Adipocyte (in vitro differentiated cells): Measurements from ENCODE around the gene ZMIZ1.

Source experiments
- DNase-seq: peaks from one replicate; pipeline ENCODE4 v3.0.0-alpha.2; 2015; ENCODE audit warnings: low read depth
- H3K27me3 ChIP-seq: replicated peaks from 2 replicates; pipeline ENCODE4 v1.7.0; 2013; ENCODE audit warnings: mild to moderate bottlenecking, low read length, moderate library complexity; ENCODE audit not compliant: control insufficient read depth, insufficient read depth
- H3K36me3 ChIP-seq: 2 replicates; pipeline ENCODE4 v1.7.0; 2013; ENCODE audit warnings: low read length, mild to moderate bottlenecking, moderate library complexity; ENCODE audit not compliant: control insufficient read depth, insufficient read depth, severe bottlenecking
- H3K4me1 ChIP-seq: 2 replicates; pipeline ENCODE4 v1.7.0; 2013; ENCODE audit warnings: mild to moderate bottlenecking, low read length, moderate library complexity; ENCODE audit not compliant: control insufficient read depth, insufficient read depth
- H3K4me3 ChIP-seq: 2 replicates; pipeline ENCODE4 v1.7.0; 2013; ENCODE audit warnings: mild to moderate bottlenecking, low read length, moderate library complexity
- H3K9ac ChIP-seq: 2 replicates; pipeline ENCODE4 v1.7.0; 2013; ENCODE audit warnings: mild to moderate bottlenecking, low read length, moderate library complexity
- H3K9me3 ChIP-seq: 2 replicates; pipeline ENCODE4 v1.7.0; 2013; ENCODE audit warnings: mild to moderate bottlenecking, low read length, moderate library complexity; ENCODE audit not compliant: control insufficient read depth

Gene ZMIZ1

DNA sequence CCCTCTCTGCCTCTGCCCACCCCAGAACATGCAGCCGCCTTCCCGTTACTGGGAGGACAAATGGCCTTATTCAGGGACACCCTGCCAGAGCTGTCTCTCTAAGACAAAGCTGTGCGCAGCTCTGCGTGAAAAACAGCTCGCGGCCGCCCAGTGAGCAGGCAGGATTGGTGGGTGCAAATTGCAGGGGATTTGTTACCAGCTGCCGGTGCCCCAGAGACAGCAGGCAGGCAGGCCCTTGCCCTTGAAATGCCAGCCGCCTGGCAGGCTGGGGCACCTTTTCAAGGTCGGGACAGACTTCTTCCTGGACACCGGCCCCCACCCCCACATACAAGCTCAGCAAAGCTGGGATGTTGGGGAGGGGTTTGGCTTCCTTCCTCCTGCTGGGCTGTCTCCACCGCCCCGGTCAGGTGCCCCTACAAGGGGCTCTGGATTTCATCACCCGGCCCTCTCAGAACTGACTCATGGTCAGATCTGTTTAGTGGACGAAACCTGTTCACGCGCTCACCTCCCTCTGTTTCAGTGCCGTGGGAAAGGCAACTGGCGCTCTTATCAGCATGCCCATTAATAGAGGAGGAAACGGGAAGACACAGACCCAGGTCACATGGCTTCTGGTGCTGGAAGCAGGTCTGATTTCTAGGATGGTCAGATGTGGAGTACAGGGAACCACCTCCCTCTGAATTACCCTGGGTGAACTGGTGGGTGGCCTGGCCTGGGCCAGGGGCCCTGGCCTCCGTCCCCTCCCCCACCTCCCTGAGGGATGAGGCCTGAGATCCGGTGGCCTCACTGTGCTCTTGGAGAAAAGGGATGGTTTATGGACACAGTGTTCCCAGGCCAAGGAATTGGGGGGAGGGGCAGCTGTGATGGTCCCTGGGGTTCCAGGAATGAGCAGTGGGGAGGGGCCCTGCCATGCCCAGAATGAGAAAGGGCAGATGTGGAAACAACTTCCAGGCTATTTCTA, 154.6 kb downstream of the ZMIZ1 start:
- Histone ChIP-seq H3K27me3 (no peaks in the 10 kb centered on the region), H3K9ac (peak overlapping the region; percentile 47), H3K4me3 (no peak overlapping the region), H3K9me3 (no peaks in the 10 kb centered on the region), H3K36me3 (peaks cover 71% of the 10 kb centered on the region), H3K4me1 (peaks cover 61% of the 10 kb centered on the region)
- no peak for DNase-seq

DNA sequence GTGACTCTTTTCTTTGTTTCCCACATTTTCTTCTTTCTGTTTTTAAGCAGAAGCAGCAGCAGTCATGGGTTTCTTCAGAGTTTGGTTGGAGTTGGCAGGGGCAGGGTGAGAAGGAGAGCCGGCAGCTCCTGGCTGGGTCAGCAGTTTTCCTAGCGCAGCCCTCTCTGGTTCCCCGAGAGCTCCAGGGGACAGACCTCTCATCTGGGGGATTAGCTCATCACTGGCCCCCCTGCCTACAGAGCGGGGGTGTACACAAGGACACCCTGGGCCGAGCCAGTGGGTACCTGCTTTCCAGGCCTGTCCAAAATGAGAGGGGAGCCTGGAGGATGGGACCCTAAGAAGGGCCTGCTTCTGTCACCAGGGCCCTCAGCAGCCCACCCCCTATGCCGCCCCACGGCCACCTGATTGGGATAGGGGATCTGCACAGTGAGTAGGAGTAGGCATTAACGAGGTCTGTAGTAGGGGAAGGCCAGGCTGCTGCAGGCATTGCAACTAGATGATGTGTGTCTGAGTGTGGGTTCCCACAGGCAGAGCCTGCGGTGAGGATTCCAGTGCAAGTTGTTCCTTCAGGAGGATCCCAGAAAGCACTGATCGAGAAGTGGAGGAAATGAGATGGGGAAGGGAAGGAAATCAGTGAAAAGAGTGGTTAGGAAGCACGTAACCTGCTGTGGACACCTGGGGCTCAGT, 155.6 kb downstream of the ZMIZ1 start:
- Histone ChIP-seq H3K4me3 (no peak overlapping the region), H3K4me1 (peaks cover 51% of the 10 kb centered on the region), H3K9ac (peak overlapping the region; percentile 47), H3K27me3 (no peaks in the 10 kb centered on the region), H3K9me3 (no peaks in the 10 kb centered on the region), H3K36me3 (peaks cover 71% of the 10 kb centered on the region)
- no peak for DNase-seq

DNA sequence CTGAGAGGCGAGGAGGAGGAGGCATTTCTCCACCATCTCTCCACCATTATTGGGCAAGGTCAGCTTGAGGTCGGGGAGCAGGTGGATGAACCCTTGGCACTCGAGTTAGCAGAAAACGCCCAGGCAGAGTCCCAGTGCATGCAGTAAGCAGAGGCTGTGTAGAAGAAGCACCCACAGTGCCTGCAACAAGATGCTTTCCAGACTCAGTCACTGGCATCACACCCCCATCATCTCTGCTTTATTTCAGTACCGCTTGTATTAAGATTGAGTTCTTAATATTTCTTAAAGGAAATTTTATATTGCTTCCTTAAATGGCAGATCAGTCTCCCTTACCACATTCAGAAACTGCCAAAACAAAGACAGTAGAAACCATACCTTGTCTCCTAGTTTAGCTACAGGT, 156.2 kb downstream of the ZMIZ1 start:
- no peaks in the 10 kb centered on the region for H3K9me3 ChIP-seq
- DNase-seq: no peak
- H3K4me3 ChIP-seq: no peak overlapping the region
- peaks cover 46% of the 10 kb centered on the region for H3K4me1 ChIP-seq
- no peak overlapping the region for H3K9ac ChIP-seq
- no peaks in the 10 kb centered on the region for H3K27me3 ChIP-seq
- peaks cover 75% of the 10 kb centered on the region for H3K36me3 ChIP-seq

DNA sequence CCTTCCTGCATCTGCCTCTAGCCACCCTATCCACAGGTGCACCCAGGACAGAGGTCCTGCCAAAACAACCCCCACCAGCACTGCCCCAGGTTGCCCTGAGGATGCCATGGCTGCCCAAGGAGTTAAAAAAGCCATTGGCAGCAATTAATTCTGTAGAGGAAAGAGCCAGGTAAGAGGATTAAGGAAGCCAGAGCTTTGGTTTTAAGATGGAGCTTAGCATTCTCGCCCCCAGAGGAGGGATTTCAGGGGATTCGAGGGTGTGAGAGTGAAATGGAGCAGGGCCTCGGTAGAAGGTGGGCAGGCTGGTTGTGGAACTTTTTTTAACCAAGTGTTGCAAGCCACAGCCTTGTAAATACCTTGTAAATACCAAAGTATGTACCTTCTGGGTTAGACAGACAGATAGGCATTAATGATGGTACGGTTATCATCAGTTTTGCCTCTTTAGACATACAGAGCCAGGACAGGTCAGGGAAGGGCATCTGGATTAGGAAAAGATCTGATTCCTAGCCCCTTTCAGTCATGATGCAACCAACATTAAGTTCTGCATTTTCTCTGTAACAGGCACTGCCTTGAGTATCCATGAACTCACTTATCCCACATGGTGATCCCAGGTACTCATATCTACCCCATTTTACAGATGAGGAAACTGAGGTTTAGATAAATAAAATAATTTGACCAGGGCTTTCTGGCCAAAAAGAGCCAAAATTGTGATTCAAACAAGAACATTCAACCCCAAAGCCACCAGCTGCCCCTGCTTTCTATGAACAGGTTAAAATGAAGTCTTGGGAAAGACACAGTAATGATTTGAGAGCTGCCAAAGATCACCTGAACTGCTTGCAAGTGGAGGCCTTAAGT, 157.9 kb downstream of the ZMIZ1 start:
- Histone ChIP-seq H3K4me3 (no peak overlapping the region), H3K9ac (no peak overlapping the region), H3K9me3 (no peaks in the 10 kb centered on the region), H3K36me3 (peaks cover 88% of the 10 kb centered on the region), H3K27me3 (no peaks in the 10 kb centered on the region), H3K4me1 (peaks cover 29% of the 10 kb centered on the region)
- no peak for DNase-seq

DNA sequence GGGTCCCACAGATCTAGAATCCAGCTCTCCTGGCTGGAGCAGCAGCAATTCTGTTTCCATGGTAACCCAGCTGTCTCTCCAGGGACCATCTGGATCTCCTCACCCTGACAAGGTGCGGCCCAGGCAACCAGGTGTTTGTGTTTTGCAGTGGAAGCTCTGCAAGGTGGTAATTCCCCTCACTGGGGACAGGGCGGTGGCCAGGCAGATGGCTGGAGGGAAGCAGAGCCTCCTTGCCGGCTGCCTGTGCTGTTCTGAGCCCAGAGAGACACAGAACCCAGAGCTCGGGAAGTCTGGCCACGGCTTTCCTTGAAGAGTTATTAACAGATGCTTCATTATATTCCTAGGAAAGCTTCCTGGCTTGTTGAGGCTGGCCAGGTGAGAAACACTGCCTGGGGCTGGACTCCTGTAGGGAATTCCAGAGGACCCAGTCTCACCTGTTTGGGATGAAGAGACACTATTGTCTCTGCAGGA, 160.3 kb downstream of the ZMIZ1 start:
- Histone ChIP-seq H3K27me3 (no peaks in the 10 kb centered on the region), H3K9me3 (no peaks in the 10 kb centered on the region), H3K4me3 (no peak overlapping the region), H3K4me1 (peaks cover 9% of the 10 kb centered on the region), H3K9ac (no peak overlapping the region), H3K36me3 (peaks cover 88% of the 10 kb centered on the region)
- DNase-seq: no peak

DNA sequence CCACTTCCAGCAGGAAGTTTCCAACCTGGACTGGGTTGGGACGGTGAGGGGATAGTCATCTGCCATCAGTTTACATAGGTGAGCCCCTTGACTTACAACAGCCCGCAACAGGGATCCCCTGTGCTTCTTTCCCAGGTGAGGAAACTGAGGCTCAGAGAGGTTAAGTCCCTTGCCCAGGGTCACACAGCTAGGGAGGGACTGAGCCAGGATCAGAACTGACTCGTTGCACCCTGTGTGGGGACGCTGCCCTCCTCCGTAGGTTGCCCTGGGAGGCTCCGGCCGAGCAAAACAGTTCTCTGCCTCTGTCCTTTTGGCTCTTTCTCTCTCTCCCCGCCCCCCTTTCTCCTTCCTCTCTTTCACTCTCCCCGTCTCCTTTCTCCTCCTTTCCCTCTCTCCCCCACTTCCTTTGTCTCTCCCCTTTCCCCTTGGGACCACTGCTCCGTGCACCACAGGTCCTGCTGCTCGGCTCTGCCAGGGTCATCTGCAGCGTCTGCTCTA, 161.1 kb downstream of the ZMIZ1 start:
- Histone ChIP-seq H3K4me1 (peaks cover 11% of the 10 kb centered on the region), H3K4me3 (no peak overlapping the region), H3K9ac (no peak overlapping the region), H3K27me3 (no peaks in the 10 kb centered on the region), H3K36me3 (peaks cover 88% of the 10 kb centered on the region), H3K9me3 (no peaks in the 10 kb centered on the region)
- DNase-seq: no peak

DNA sequence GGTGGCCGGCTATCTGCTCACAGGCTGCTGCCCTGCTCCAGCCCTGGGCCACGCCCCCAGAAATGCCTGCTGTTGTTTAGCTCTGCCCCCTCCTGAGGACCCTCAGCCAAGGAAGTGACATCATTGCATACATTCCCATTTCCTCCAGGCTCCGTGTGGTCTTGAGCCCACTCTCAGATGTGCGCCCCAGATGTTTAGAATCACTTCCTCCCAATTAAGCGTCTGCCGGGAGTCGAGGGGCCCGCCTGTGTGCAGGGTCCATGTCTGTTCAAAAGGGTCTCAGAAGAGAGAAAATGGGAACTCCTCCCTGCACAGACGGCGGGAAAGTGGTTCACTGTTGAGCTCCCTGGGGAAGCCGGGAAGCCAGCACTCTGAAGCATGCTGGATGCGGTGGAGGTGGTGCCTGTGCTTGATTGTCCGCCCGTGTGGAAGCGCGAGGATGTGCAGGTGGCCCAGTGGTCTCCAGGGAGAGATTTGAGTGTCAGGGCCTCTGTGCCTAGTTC, 161.6 kb downstream of the ZMIZ1 start:
- Histone ChIP-seq H3K27me3 (no peaks in the 10 kb centered on the region), H3K36me3 (peaks cover 88% of the 10 kb centered on the region), H3K9me3 (no peaks in the 10 kb centered on the region), H3K9ac (no peak overlapping the region), H3K4me1 (peaks cover 16% of the 10 kb centered on the region), H3K4me3 (no peak overlapping the region)
- no peak for DNase-seq

DNA sequence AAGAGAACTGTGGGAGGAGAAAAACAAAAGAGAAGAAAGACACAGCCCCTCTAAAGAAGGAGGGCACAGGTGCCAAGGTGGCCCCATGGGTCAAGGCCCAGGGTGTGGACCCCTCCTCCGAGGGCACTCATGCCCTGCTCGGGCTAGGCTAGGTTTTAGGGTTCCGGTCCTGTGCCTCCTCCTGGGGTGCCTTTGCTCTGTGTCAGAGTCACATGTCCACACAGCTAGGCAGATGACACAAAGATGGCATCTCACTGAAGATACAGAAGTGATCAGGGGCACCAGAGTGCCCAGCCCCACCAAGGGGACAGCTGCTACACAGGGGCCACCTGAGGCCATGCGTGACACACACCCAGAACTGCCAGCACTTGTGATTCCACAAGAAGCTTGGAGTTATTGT, 162.1 kb downstream of the ZMIZ1 start:
- DNase-seq: no peak
- H3K9me3 ChIP-seq: no peaks in the 10 kb centered on the region
- H3K27me3 ChIP-seq: no peaks in the 10 kb centered on the region
- peaks cover 19% of the 10 kb centered on the region for H3K4me1 ChIP-seq
- H3K36me3 ChIP-seq: peaks cover 88% of the 10 kb centered on the region
- no peak overlapping the region for H3K9ac ChIP-seq
- no peak overlapping the region for H3K4me3 ChIP-seq

DNA sequence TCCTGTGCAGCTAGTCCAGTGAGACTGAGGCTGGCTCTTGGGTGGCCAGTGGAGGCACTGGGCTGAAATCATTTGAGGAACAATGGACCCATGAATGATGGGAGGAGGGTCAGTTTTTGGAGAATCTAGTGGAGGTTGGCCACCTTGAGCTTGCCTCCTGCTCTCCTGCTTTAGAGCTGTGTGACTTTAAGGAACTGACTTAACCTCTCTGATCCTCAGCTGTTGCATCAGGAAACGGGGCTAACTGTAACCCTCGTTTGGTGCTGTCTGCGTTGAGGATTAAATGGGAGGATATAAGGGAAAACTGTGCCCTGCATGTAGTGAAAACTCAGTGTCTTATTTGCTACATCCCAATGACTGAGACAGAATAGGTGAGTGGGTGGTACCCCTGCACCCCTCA, 163.1 kb downstream of the ZMIZ1 start:
- no peak for DNase-seq
- Histone ChIP-seq H3K27me3 (no peaks in the 10 kb centered on the region), H3K9me3 (no peaks in the 10 kb centered on the region), H3K4me1 (peaks cover 19% of the 10 kb centered on the region), H3K36me3 (peaks cover 78% of the 10 kb centered on the region), H3K9ac (no peak overlapping the region), H3K4me3 (no peak overlapping the region)

DNA sequence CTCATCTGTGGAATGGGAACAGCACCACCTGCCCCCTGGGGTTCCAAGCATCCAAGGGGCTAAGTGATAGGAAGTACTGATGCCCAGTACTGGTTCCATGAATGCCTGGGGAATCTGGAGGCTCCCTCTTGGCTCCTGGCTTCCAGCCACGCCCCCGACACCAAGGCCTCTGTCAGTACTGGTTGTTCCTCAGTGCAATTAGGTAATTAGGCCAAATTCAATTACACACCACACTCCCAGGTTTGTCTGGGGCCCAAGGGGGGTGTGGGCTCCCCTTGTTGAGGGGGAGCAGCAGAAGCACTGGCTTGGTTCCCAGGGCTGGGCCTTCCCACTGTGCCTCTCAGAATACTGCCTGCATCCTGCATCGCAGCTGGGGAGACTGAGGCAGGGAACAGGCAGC, 164.1 kb downstream of the ZMIZ1 start:
- Histone ChIP-seq H3K4me1 (peaks cover 28% of the 10 kb centered on the region), H3K9me3 (no peaks in the 10 kb centered on the region), H3K36me3 (peaks cover 68% of the 10 kb centered on the region), H3K27me3 (no peaks in the 10 kb centered on the region), H3K9ac (no peak overlapping the region), H3K4me3 (no peak overlapping the region)
- no peak for DNase-seq
